WI38 (cell line): Measurements from ENCODE around the gene PARP14.
"Not testable (repeated sequence)": the region's sequence is repeated elsewhere in the genome, so short reads cannot be mapped to it uniquely, and the experiment has no call there.

Source experiments
- H3K4me3 ChIP-seq: 2 replicates; pipeline ENCODE4 v1.5.1; 2011; ENCODE audit warnings: low read depth, mild to moderate bottlenecking, control low read depth, low read length
- CTCF ChIP-seq: IDR thresholded peaks from 2 replicates; pipeline ENCODE4 v1.5.1; 2012; ENCODE audit warnings: low read depth, mild to moderate bottlenecking, control low read depth, low read length

PARP14 gene

GRCh38 chr3:122679085-122679881, 1.4 kb upstream of the PARP14 start:
- TF ChIP-seq CTCF = peak; percentile 51
- peak overlapping the region; percentile 33 for H3K4me3 ChIP-seq

- TF ChIP-seq CTCF = no peak
- H3K4me3 ChIP-seq = peak overlapping the region; percentile 82
Measured at GRCh38 chr3:122679882-122680474, 661 bp upstream of the PARP14 start.

- TF ChIP-seq CTCF = no peak
- H3K4me3 ChIP-seq = peak overlapping the region; percentile 82
Measured at GRCh38 chr3:122681284-122681973, 790 bp downstream of the PARP14 start.

GRCh38 chr3:122681974-122682409, 1.4 kb downstream of the PARP14 start:
- TF ChIP-seq CTCF = no peak
- peak overlapping the region; percentile 82 for H3K4me3 ChIP-seq

- H3K4me3 ChIP-seq = not testable (repeated sequence)
Measured at GRCh38 chr3:122682778-122683411, 2.3 kb downstream of the PARP14 start.

- H3K4me3 ChIP-seq = no peak overlapping the region
- no peak for TF ChIP-seq CTCF
Measured at GRCh38 chr3:122687298-122687697, 6.7 kb downstream of the PARP14 start.

GRCh38 chr3:122688996-122689395, 8.4 kb downstream of the PARP14 start:
- H3K4me3 ChIP-seq = no peak overlapping the region
- TF ChIP-seq CTCF = no peak
